Fibroblast of lung (primary cell): ENCODE results near the gene AKAP13. TPM values are rescaled to one million over a fixed set of nuclear protein-coding genes. Genes with fewer than 3 reads are reported as not detected.

Experiments used
- DNase-seq, 2 donors: peaks; one replicate each; pipeline versions ENCODE4 v3.0.0 to v3.0.0-alpha.2; 2010; ENCODE audit warnings: low read depth in 2 of 2
- H2AFZ ChIP-seq: 2 replicates; pipeline ENCODE4 v1.5.1; 2012; ENCODE audit warnings: low read length, control low read depth, inconsistent platforms
- H3K27ac ChIP-seq: 2 replicates; pipeline ENCODE4 v1.5.1; 2011; ENCODE audit warnings: low read length, control low read depth; ENCODE audit not compliant: insufficient read depth
- H3K27me3 ChIP-seq: 2 replicates; pipeline ENCODE4 v1.5.1; 2011; ENCODE audit warnings: mild to moderate bottlenecking, low read length; ENCODE audit not compliant: control insufficient read depth, insufficient read depth
- H3K36me3 ChIP-seq: 2 replicates; pipeline ENCODE4 v1.5.1; 2011; ENCODE audit warnings: low read length; ENCODE audit not compliant: control insufficient read depth, insufficient read depth
- H3K4me1 ChIP-seq: 2 replicates; pipeline ENCODE4 v1.5.1; 2011; ENCODE audit warnings: low read length; ENCODE audit not compliant: control insufficient read depth, insufficient read depth; ENCODE audit errors: extremely low read depth
- H3K4me2 ChIP-seq: 2 replicates; pipeline ENCODE4 v1.5.1; 2011; ENCODE audit warnings: low read length, control low read depth; ENCODE audit not compliant: insufficient read depth; ENCODE audit errors: extremely low read depth
- H3K4me3 ChIP-seq, 4 experiments: fragments of 200-600 bp in 1 of 4; sonication (generic) in 1 of 4; replicated peaks in 1 of 4; 2 replicates each; pipeline ENCODE4 v1.5.1; 2011 to 2016; ENCODE audit warnings: low read length in 4 of 4, low read depth in 3 of 4, mild to moderate bottlenecking in 3 of 4, control low read depth in 2 of 4, inconsistent platforms in 1 of 4, mixed read lengths in 1 of 4; ENCODE audit not compliant: insufficient read depth in 1 of 4; ENCODE audit errors: control extremely low read depth in 1 of 4
- H3K79me2 ChIP-seq: 2 replicates; pipeline ENCODE4 v1.5.1; 2012; ENCODE audit warnings: mild to moderate bottlenecking, low read length, inconsistent platforms; ENCODE audit not compliant: control insufficient read depth, insufficient read depth
- H3K9ac ChIP-seq: 2 replicates; pipeline ENCODE4 v1.5.1; 2011; ENCODE audit warnings: mild to moderate bottlenecking, low read length, control low read depth; ENCODE audit not compliant: insufficient read depth
- H3K9me3 ChIP-seq: 2 replicates; pipeline ENCODE4 v1.5.1; 2012; ENCODE audit warnings: low read depth, low read length; ENCODE audit not compliant: control insufficient read depth, insufficient read depth
- H4K20me1 ChIP-seq: 2 replicates; pipeline ENCODE4 v1.5.1; 2011; ENCODE audit warnings: low read length; ENCODE audit not compliant: control insufficient read depth, insufficient read depth; ENCODE audit errors: extremely low read depth
- CTCF ChIP-seq, 2 donors: IDR thresholded peaks in 1 of 2; conservative IDR thresholded peaks in 1 of 2; 1 replicate in 1 of 2; 2 replicates in 1 of 2; pipeline ENCODE4 v1.5.1; 2011 to 2012; ENCODE audit warnings: low read length in 2 of 2, control low read depth in 1 of 2, inconsistent platforms in 1 of 2, low read depth in 1 of 2, mild to moderate bottlenecking in 1 of 2
- EZH2 ChIP-seq: IDR thresholded peaks from 2 replicates; pipeline ENCODE4 v1.5.1; 2012; ENCODE audit warnings: low read length, control low read depth, mild to moderate bottlenecking; ENCODE audit errors: missing control alignments
- polyA plus RNA-seq, 2 donors: library from polyadenylated mRNA; depleted of rRNA in 1 of 2; stranded (reverse) in 1 of 2; unstranded in 1 of 2; fragments of >200 nt; gene quantifications; 2 replicates each; pipeline ENCODE4 v1.2.1, GENCODE V29; 2011 to 2012; ENCODE audit warnings: missing spikeins in 1 of 2
- total RNA-seq: library from RNA; depleted of rRNA; stranded (reverse); fragments of >200 nt; gene quantifications from 2 replicates; pipeline ENCODE4 v1.2.1, GENCODE V29; 2014

AKAP13 gene
- total and polyA plus RNA-seq, 2 donors (not counting 1 experiment from before 2014, with no cell fraction given), result 8.3 to 68.4 TPM

GRCh38 chr15:85754989-85755388 lies 374.6 kb downstream of the AKAP13 start:
- H3K36me3 ChIP-seq, result no peaks in the 10 kb centered on the region
- H3K9me3 ChIP-seq, result no peaks in the 10 kb centered on the region
- H3K27me3 ChIP-seq, result no peaks in the 10 kb centered on the region
- H4K20me1 ChIP-seq, result no peaks in the 10 kb centered on the region
- peaks cover 7% of the 10 kb centered on the region for H3K4me1 ChIP-seq
- no peak overlapping the region for H3K4me2 ChIP-seq
- DNase-seq, result peak in 1 of 2 donors; percentile 36
- no peak for TF ChIP-seq CTCF (conservative IDR thresholded peaks at IDR 0.05 in 1 of 2, IDR thresholded peaks at IDR 0.05 in 1 of 2; ENCODE audit: low read depth in 1 of 2, low read length in 2 of 2)
- no peak for TF ChIP-seq EZH2
- no peak overlapping the region for H3K27ac ChIP-seq
- H3K79me2 ChIP-seq, result no peaks in the 10 kb centered on the region
- H3K9ac ChIP-seq, result no peak overlapping the region
- H2AFZ ChIP-seq, result no peak overlapping the region
- no peak overlapping the region for H3K4me3 ChIP-seq

DNA sequence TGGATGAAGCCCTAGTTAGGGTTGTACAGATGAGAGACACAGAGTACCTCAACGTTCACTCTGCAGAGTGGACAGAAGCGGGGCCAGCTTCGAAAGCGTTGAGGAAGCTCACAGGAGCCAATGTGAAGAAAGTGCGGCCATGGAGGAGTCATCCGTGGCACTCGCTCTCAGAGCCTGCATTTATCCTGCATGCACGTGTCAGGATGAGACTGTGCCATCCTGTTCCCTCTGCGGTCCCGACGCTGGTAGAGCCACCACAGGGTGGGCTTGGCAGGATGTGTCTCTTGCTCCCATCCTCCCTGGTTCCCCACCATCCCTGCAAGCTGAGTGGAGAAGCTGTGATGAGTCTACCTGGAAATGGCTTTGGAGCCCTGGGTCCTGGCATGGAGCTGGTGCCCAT lies 375.1 kb downstream of the AKAP13 start:
- Histone ChIP-seq H3K36me3 (no peaks in the 10 kb centered on the region), H2AFZ (no peak overlapping the region), H3K79me2 (no peaks in the 10 kb centered on the region), H3K4me3 (no peak overlapping the region), H4K20me1 (no peaks in the 10 kb centered on the region), H3K4me1 (peaks cover 4% of the 10 kb centered on the region), H3K9me3 (no peaks in the 10 kb centered on the region), H3K27me3 (no peaks in the 10 kb centered on the region), H3K9ac (no peak overlapping the region), H3K27ac (no peak overlapping the region), H3K4me2 (no peak overlapping the region)
- no peak for DNase-seq
- no peak for TF ChIP-seq CTCF (conservative IDR thresholded peaks at IDR 0.05 in 1 of 2, IDR thresholded peaks at IDR 0.05 in 1 of 2; ENCODE audit: low read depth in 1 of 2, low read length in 2 of 2)
- TF ChIP-seq EZH2, result no peak

- Histone ChIP-seq H3K9ac (no peak overlapping the region), H3K4me1 (no peaks in the 10 kb centered on the region), H3K27ac (no peak overlapping the region), H3K9me3 (no peaks in the 10 kb centered on the region), H3K4me3 (no peak overlapping the region), H2AFZ (no peak overlapping the region), H3K27me3 (no peaks in the 10 kb centered on the region), H3K36me3 (no peaks in the 10 kb centered on the region), H3K79me2 (no peaks in the 10 kb centered on the region), H3K4me2 (no peak overlapping the region), H4K20me1 (no peaks in the 10 kb centered on the region)
- TF ChIP-seq EZH2, result no peak
- TF ChIP-seq CTCF (conservative IDR thresholded peaks at IDR 0.05 in 1 of 2, IDR thresholded peaks at IDR 0.05 in 1 of 2; ENCODE audit: low read depth in 1 of 2, low read length in 2 of 2), result no peak
- DNase-seq, result no peak
Measured at GRCh38 chr15:85755942-85756341, 375.5 kb downstream of the AKAP13 start.
